GM21367 (cell line): Measurements from ENCODE around the gene DNAJC11.
"Not testable (repeated sequence)": the region's sequence is repeated elsewhere in the genome, so short reads cannot be mapped to it uniquely, and the experiment has no call there.

ENCODE experiments used
- ATAC-seq: cut with Tn5 transposase; IDR thresholded peaks from one replicate; pipeline ENCODE4 v1.9.1; 2021; ENCODE audit not compliant: unreplicated experiment

DNAJC11 gene, protein sequence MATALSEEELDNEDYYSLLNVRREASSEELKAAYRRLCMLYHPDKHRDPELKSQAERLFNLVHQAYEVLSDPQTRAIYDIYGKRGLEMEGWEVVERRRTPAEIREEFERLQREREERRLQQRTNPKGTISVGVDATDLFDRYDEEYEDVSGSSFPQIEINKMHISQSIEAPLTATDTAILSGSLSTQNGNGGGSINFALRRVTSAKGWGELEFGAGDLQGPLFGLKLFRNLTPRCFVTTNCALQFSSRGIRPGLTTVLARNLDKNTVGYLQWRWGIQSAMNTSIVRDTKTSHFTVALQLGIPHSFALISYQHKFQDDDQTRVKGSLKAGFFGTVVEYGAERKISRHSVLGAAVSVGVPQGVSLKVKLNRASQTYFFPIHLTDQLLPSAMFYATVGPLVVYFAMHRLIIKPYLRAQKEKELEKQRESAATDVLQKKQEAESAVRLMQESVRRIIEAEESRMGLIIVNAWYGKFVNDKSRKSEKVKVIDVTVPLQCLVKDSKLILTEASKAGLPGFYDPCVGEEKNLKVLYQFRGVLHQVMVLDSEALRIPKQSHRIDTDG

DNA sequence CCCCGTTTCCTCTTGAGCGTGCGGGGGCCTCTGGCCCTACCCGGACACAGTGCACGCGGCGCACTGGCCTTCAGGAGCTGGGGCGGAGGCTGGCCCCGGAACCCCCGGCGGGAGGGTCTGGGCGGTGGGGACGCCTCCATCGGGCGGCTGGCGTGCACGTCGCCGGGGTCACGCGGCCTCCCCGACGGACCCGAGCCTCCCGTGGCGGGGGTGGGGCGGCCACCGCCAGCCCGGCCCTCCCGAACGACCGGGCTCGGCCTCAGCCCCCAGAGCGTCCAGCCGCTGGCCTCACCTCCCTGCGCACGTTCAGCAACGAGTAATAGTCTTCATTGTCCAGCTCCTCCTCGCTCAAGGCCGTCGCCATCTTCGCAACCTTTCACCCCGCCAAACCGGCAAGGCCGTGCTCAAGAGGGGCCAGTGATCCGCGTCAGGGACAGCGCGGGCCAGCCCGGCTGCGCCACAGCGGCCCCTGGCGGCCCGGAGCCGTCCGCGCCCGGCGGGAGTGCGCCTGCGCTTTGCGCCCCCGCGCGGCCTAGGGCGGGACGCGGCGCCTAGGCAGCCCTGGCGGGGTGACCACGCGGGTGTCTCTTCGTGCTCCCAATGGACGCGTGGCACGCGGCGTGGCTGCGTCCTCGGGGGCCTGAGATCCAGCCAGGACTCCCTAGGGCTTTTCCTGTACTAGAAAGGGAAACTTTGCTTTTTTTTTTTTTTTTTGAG, at the start of gene DNAJC11:
Gene DNAJC11, minus strand, starts transcription at position 380 of the 717 bp plus-strand sequence. Its CDS starts 16 bp downstream, at position 364.
- peak; percentile 79 for ATAC-seq

DNA sequence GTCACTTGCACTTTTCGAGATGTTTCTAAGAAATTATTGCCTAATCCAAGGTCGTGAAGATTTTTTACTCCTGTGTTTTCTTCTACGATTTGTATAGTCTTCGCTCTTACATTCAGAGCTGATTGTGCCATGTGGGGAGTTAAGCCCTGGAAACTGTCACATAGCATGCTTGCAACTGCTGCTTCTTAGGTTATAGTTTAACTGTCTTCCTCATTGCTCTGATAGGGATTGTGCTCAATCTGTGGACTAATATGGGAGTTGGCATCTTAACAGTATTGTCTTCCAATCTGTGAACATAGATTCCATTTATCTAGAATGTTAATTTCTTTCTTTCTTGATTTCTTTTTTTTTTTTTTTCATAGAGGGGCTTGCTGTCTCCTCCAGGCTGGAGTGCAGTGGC, 48.9 kb upstream of the DNAJC11 start:
- ATAC-seq = no peak

DNA sequence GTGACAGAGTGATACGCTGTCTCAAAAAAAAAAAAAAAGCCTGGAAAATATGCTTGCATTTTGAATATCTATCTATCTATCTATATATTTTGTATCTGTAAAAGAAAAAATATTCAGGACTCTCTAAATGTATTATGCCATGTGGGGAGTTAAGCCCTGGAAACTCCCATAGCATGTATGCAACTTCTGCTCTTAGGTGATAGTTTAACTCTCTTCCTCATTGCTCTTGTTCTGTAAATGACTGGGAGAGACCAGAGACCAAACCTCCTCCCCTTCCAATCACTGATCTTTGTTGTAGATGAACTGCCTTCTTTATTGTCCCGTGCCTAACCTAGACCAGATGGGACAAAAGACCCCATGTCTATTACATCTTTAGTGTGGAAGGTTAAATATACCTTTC, 46.1 kb upstream of the DNAJC11 start:
- no peak for ATAC-seq

DNA sequence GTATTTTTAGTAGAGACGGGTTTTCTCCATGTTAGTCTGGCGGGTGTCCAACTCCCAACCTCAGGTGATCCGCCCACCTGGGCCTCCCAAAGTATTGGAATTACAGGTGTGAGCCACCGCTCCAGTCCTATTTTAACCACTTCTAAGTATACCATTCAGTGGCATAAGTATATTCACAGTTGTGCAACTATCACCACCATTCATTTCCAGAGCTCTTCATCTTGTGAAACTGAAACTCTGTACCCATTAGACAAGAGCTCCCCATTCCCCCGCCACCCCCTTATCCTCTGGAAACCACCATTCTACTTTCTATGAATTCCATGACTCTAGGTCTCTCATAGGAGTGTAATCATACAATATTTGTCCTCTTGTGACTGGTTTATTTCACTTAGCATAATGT, 43.5 kb upstream of the DNAJC11 start:
- ATAC-seq = no peak

DNA sequence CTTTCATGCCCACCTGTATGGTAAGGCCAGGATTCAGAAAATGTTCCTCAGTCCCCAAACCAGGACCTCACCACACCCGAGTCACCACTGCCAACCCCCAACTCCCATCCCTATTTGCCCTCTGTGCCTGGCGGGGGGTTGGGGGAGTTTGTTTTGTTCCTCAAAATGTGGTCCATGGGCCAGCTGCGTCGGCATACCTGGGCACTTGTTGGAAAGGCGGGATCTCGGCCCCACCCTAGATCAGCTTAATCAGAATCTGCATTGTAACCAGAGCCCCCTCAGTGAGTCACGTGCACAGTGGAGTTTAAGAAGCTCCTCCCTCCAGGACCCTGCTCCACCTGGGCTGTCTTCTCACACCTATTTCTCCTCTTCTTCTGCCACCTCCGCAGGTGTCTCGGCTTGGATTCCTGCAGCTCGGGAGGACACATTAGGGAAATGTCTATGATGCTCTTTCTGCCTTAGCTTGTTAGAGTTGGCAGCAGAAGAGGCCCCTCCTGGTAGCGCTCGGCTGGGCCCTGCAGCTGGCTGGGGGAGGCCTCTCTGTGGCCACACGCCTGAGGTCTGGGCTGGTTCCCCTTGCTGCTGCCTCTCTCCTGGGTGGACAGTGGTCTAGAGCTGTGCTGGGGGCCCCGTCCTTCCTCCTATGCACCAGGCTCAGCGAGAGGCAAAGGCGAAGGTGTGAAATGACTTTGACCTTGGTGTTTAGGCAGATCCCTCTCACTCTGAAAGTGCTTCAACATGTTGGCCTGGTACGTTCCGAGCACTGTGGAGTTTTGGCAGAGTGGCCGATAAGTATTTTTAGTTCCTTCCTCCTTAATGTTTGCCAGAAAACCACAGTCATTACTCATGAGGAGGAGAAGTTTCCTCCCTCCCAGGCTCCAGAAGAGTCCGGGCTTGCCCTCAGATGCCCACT, 41.8 kb upstream of the DNAJC11 start:
- no peak for ATAC-seq

DNA sequence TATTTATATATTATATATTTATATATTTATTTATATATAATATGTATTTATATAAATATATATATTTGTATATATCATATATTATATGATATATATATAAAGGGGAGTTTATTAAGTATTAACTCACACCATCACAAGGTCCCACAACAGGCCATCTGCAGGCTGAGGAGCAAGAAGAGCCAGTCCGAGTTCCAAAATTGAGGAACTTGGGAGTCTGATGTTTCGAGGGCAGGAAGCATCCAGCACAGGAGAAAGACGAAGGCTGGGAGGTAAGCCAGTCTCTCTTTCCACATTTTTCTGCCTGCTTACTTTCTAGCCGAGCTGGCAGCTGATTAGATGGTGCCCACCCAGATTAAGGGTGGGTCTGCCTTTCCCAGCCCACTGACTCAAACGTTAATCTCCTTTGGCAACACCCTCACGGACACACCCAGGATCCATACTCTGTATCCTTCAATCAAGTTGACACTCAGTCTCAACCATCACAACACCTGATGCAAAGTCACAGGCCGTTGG, 41.1 kb upstream of the DNAJC11 start:
- ATAC-seq = not testable (repeated sequence)

DNA sequence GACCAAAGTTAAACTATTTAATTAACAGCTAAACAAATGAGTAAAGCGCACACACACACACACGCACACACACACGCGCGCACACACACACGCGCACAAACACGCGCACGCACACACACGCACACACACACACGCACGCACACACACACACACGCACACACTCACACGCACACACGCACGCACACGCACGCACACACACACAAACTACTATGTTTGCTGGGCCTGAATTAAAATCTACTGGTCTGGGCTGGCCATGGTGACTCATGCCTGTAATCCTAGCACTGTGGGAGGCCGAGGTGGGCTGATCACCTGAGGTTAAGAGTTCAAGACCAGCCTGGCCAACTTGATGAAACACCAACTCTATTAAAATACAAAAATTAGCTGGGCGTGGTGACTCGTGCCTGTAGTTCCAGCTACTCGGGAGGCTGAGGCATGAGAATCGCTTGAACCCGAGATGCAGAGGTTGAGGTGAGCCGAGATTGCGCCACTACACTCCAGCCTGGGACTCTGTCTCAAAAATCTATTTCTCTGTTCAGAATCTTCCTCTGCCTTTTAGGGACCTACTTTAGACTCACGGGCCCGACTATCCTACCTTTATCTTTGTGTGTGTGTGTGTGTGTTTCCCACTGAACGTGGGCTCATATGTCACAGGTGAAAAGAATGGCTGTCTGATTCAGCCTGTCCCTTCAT, 37.5 kb upstream of the DNAJC11 start:
- no peak for ATAC-seq

DNA sequence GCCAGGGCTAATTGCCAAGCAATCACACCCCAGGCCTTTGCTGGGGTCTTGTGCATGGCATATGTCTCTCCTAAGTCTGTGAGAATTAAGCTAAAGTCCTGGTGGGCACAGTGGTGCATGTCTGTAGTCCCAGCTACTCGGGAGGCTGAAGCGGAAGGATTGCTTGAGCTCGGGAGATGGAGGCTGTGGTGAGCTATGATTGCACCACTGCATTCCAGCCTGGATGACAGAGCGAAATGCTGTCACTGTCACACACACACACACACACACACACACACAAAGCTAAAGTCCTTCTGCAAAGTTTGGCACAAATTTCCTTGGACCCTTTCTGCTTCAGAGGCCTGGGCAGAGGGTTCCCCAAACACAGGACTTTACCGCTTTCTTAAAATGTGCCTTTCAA, 31.3 kb upstream of the DNAJC11 start:
- ATAC-seq = no peak

DNA sequence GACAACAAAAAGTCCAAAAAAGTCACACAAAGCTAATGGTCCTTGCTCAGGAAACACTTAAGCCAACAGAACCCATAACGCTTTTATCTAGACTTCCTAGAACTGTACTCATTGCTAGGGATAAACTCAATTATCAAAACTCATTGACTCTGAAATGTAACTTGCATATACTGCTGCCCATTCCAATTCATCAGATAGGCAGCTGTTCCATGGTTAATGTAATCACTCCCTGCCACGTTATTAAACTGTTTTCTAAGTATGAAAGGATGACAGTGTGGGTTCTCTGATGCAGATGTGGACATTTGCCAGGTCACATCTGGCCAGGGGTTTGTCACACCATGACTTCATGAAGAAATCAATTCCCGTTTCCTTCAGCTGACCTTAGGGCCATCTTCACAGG, 30.3 kb upstream of the DNAJC11 start:
- ATAC-seq = no peak

DNA sequence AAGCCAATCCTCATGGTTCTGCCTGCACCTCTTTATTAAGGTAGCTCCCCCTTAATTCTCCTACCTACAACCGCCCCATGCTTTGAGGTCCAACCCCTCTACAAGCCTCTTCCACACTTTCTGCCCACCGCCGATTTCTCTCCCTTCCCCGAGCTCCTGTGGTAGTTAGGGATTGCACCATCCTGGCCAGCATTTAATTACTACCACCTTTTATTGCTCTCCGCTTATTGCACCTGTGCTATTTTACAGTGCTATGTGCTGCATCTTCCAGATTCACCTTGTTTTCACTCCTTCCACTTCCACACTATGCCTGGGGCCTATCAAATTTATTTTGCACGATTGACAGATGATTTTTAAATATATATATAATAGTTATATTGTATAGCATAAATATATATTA, 29.3 kb upstream of the DNAJC11 start:
- no peak for ATAC-seq

DNA sequence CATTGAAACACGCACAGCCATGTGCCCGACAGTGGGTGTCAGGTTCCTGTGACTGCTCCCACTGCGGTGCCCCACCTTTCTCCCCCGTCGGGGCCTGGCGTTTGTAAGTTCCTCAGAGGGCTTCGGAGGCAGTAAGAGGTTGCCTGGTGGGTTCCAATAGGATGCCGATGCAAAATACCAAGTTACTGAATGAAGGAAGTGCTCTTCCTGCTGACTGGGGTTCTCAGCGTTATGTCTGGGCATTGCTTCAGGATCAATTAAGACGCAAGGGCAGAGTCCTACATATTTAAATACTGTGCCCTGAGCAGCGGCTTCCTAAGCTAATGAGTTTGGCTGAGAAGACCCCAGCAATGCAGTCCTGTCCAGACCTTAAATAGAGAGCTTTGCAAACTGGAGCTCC, 28.9 kb upstream of the DNAJC11 start:
- no peak for ATAC-seq

DNA sequence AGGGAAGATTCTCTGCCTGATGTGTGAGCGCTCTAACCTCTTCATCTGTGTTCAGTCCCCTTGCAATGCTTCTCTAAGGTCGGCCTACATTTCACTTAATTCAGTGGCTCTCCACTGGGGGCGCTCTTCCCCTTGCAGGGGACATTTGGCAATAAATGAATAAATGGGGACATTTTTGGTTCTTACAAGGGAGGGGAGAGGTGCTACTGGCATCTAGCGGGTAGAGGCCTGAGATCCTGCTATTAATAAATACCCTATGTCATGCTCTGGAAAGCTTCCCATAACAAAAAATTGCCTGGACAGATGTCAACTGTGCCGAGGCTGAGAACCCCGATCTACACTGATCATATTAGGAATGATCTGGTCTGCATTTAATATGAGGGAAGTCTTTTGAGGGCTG, 25.9 kb upstream of the DNAJC11 start:
- ATAC-seq = no peak

DNA sequence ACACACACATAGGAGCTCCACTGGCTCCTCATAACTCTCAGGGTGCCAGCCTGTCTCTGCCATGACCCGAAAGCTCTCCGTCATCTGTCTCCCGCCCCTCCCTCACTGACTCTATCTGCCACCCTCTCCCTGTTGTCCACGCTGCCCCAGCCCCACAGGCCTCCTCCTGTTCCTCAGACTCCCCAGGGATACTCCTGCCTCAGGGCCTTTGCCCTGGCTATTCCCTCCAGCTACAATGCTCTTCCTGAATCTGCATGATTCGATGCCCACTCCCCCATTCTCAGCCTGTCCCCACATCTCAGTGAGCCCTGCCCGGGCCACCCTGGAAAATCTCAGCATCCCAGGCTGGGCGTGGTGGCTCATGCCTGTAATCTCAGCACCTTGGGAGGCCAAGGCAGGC, 24.6 kb upstream of the DNAJC11 start:
- ATAC-seq = no peak

DNA sequence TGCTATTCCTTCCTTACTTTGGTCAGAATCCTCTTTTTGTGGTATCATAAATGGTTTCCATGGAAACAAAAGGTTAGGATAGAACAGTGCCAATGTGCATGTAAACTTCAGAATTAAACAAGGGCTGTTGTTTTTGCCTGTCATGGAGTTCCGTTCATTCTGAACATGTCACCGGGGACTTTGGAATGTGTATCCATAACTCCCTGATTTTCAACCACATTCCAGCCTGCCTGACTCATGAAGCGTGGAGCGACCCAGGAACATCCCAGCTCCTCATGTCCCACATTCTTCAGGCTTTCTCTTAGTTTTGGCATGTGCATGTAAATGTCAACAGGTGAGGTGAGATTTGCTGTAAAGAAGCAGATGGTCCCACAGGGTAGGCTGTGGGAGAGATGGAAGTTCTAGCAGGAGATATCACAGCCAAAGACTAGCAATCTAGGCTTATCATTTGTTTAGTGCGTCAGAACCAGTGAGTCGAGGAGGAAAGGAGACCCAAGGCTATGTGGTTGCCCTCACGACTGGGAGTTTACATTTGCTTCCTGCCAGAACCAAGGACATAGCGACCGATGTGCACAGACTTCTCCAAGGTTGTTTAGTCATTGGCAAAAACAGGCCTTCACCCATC, 23.0 kb upstream of the DNAJC11 start:
- ATAC-seq = no peak

DNA sequence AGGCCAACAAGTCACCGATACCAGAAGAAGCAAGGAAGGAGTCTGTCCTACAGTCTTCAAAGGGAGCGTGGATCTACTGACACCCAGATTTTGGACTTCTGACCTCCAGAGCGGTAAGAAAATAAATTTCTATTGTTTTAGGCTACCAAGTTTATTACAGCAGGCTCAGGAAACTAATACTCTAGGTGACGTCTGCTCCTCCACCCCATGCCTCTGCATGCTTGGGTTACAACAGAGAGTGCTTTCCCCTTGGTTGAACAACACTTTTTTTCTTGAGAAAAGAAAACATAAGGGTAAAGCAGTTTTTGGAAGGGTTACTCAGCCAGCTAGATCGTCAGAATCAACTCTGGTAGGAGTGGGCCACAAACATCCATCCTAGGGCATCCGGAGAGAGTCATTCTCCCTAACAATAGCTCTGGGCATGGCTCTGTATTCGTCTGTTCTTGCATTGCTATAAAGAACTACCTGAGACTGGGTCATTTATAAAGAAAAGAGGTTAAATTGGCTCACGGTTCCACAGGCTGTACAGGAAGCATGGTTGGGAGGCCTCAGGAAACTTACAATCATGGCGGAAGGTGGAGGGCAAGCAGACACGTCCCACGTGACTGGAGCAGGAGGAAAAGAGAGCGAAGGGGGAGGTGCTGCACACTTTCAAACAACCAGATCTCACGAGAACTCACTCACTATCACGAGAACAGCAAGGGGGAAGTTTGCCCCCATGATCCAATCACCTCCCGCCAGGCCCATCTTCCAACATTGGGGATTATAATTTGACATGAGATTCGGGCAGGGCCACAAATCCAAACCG, 22.2 kb upstream of the DNAJC11 start:
- ATAC-seq = no peak

DNA sequence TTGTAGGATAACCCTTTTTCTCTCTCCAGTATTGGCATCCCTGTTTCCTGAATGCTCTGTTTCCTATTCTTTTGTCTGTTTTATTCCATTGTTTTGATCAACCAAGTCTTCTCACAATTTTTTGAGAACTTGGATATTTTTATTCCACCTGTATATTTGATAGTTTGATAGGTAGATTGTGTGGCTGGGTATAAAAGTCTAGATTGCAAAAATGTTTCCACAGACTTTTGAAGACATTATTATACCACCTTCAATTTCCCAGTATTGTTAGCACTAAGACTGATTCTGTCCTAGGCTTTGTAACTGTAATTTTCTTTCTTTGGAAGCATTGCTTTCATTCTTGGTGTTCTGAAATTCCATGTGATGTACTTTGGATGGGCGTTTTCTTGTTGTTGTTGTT, 9.6 kb upstream of the DNAJC11 start:
- ATAC-seq = no peak

DNA sequence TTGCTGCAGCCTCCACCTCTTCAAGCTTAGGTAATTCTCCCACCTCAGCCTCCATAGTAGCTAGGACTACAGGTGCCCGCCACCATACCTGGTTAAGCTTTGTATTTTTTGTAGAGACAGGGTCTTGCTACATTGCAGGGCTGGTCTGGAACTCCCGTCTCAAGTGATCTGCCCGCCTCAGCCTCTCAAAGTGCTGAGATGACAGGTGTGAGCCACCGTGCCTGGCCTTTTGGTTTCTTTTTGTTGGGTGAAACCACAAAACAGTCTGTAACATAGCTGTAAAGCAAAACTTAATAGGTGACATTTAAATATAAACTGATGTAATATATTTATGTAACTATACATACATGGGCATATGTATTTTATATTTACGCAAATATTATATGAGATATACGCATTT, 3.1 kb upstream of the DNAJC11 start:
- no peak for ATAC-seq

DNA sequence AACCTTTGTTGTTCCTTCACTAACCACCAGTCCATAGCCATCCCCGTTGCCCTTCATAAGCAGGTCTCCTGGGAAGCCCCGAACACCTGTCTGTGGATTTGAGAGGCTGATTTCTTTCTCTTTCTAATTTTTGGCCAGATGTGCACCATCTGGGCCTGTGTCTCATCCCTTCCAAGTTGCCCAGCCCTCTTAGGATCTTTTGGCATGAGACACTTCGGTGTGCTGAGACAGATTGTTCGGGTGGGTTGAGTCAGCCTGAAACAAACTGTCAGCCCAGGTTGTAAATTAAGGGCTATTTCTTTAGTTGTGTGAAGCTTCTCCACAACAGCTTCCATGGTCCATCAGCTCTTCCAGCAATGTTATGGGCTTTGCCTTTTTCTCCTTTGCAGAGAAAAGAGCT, 1.4 kb upstream of the DNAJC11 start:
- no peak for ATAC-seq

DNA sequence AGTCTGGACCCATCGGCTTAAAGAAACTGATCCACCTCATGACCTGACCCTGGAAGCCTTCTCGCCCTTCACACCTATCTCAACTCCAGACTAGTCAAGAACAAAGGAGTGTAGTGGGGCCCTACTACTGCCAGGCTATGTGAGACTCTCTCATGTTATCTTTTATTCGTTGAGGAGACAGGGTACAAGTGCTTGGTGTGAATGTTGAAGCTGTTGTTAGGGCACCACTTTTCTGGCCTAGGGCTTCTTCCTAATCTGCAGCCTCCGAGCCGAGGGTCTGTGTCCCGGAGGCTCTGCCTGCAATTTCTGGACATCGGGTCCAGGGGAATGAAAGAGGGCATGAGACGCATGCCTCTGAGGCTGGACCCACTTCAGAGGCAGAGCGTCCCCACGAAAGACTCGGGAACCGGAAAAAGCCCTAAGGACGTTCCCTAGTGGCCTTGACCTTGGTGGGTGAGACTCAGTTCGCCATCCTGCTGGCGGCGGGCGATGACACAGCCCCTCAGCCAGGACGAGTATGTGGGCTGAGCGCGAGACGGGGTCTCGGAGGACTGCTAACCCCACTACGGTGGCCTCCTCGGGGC, 671 bp downstream of the DNAJC11 start:
- no peak for ATAC-seq
